Measurements from ENCODE around the gene ZNF385B. TPM values are rescaled to one million over a fixed set of nuclear protein-coding genes. Genes with fewer than 3 reads are reported as not detected.

The ZNF385B gene
- total RNA-seq, 1 donor, result 1.1 TPM

GRCh38 chr2:179596018-179596417 lies 265.4 kb downstream of the ZNF385B start:
- no peaks in the 10 kb centered on the region for H3K36me3 ChIP-seq (ENCODE audit: insufficient read depth, low read length)
- no peaks in the 10 kb centered on the region for H3K27me3 ChIP-seq (ENCODE audit: insufficient read depth, low read length)
- H3K4me1 ChIP-seq (ENCODE audit: insufficient read depth, low read length), result peaks cover 28% of the 10 kb centered on the region
- no peaks in the 10 kb centered on the region for H3K9me3 ChIP-seq (ENCODE audit: low read depth, low read length)
- TF ChIP-seq, protein P1, sequence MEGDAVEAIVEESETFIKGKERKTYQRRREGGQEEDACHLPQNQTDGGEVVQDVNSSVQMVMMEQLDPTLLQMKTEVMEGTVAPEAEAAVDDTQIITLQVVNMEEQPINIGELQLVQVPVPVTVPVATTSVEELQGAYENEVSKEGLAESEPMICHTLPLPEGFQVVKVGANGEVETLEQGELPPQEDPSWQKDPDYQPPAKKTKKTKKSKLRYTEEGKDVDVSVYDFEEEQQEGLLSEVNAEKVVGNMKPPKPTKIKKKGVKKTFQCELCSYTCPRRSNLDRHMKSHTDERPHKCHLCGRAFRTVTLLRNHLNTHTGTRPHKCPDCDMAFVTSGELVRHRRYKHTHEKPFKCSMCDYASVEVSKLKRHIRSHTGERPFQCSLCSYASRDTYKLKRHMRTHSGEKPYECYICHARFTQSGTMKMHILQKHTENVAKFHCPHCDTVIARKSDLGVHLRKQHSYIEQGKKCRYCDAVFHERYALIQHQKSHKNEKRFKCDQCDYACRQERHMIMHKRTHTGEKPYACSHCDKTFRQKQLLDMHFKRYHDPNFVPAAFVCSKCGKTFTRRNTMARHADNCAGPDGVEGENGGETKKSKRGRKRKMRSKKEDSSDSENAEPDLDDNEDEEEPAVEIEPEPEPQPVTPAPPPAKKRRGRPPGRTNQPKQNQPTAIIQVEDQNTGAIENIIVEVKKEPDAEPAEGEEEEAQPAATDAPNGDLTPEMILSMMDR (IDR thresholded peaks at IDR 0.05; ENCODE audit: extremely low read depth, low read depth, low read length), result no peak
- H3K27ac ChIP-seq (ENCODE audit: low read depth, low read length), result peak overlapping the region; percentile 42
- H2AFZ ChIP-seq (ENCODE audit: low read length), result peak overlapping the region; percentile 30
- no peak for DNase-seq (ENCODE audit: insufficient read length, low spot score, missing footprints)
- no peak overlapping the region for H3K4me3 ChIP-seq (ENCODE audit: insufficient read depth, low read length)
- no peak overlapping the region for H3K4me2 ChIP-seq (ENCODE audit: insufficient read depth, low read length)
- no peaks in the 10 kb centered on the region for H4K20me1 ChIP-seq (ENCODE audit: insufficient read depth, low read length)
- H3K79me2 ChIP-seq (ENCODE audit: insufficient read depth, low read length), result no peaks in the 10 kb centered on the region

DNA sequence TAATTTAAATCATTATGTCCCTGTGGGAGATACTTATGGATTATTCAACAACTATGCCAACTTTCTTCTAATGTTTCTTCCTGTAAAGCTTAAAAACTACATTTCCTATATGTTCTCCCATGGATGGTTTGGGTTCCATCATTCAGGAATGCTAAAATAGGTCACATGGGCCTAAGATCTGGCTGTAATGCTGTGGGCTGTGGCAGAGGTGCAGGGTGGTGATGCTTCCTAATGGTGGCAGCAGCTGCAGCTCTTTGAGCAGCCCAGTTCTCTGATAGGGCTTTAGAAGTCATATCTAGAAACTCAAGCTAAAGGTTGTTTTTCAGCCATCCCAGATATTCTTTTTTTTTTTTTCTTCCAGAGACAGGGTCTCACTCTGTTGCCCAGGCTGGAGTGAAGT lies 266.1 kb downstream of the ZNF385B start:
- H4K20me1 ChIP-seq (ENCODE audit: insufficient read depth, low read length), result no peaks in the 10 kb centered on the region
- peaks cover 28% of the 10 kb centered on the region for H3K4me1 ChIP-seq (ENCODE audit: insufficient read depth, low read length)
- no peak overlapping the region for H2AFZ ChIP-seq (ENCODE audit: low read length)
- H3K9me3 ChIP-seq (ENCODE audit: low read depth, low read length), result no peaks in the 10 kb centered on the region
- H3K27ac ChIP-seq (ENCODE audit: low read depth, low read length), result no peak overlapping the region
- TF ChIP-seq, protein P1 (IDR thresholded peaks at IDR 0.05; ENCODE audit: extremely low read depth, low read depth, low read length), result peak; percentile 41
- no peaks in the 10 kb centered on the region for H3K27me3 ChIP-seq (ENCODE audit: insufficient read depth, low read length)
- no peaks in the 10 kb centered on the region for H3K36me3 ChIP-seq (ENCODE audit: insufficient read depth, low read length)
- H3K4me3 ChIP-seq (ENCODE audit: insufficient read depth, low read length), result no peak overlapping the region
- H3K4me2 ChIP-seq (ENCODE audit: insufficient read depth, low read length), result no peak overlapping the region
- DNase-seq (ENCODE audit: insufficient read length, low spot score, missing footprints), result no peak
- no peaks in the 10 kb centered on the region for H3K79me2 ChIP-seq (ENCODE audit: insufficient read depth, low read length)

- Histone ChIP-seq H3K4me2 (ENCODE audit: insufficient read depth, low read length) (no peak overlapping the region), H3K79me2 (ENCODE audit: insufficient read depth, low read length) (no peaks in the 10 kb centered on the region), H3K27me3 (ENCODE audit: insufficient read depth, low read length) (no peaks in the 10 kb centered on the region), H2AFZ (ENCODE audit: low read length) (no peak overlapping the region), H3K4me3 (ENCODE audit: insufficient read depth, low read length) (no peak overlapping the region), H4K20me1 (ENCODE audit: insufficient read depth, low read length) (no peaks in the 10 kb centered on the region), H3K4me1 (ENCODE audit: insufficient read depth, low read length) (peaks cover 28% of the 10 kb centered on the region), H3K27ac (ENCODE audit: low read depth, low read length) (no peak overlapping the region), H3K9me3 (ENCODE audit: low read depth, low read length) (no peaks in the 10 kb centered on the region), H3K36me3 (ENCODE audit: insufficient read depth, low read length) (no peaks in the 10 kb centered on the region)
- TF ChIP-seq, protein P1 (IDR thresholded peaks at IDR 0.05; ENCODE audit: extremely low read depth, low read depth, low read length), result no peak
- no peak for DNase-seq (ENCODE audit: insufficient read length, low spot score, missing footprints)
These were observed 266.9 kb downstream of the ZNF385B start for GRCh38 chr2:179594268-179595112.

GRCh38 chr2:179593323-179593722 lies 268.1 kb downstream of the ZNF385B start:
- TF ChIP-seq, protein P1 (IDR thresholded peaks at IDR 0.05; ENCODE audit: extremely low read depth, low read depth, low read length), result no peak
- H3K27ac ChIP-seq (ENCODE audit: low read depth, low read length), result no peak overlapping the region
- H3K79me2 ChIP-seq (ENCODE audit: insufficient read depth, low read length), result no peaks in the 10 kb centered on the region
- H3K27me3 ChIP-seq (ENCODE audit: insufficient read depth, low read length), result no peaks in the 10 kb centered on the region
- no peak overlapping the region for H3K4me2 ChIP-seq (ENCODE audit: insufficient read depth, low read length)
- no peak overlapping the region for H3K4me3 ChIP-seq (ENCODE audit: insufficient read depth, low read length)
- H2AFZ ChIP-seq (ENCODE audit: low read length), result no peak overlapping the region
- DNase-seq (ENCODE audit: insufficient read length, low spot score, missing footprints), result no peak
- H3K4me1 ChIP-seq (ENCODE audit: insufficient read depth, low read length), result peaks cover 28% of the 10 kb centered on the region
- H4K20me1 ChIP-seq (ENCODE audit: insufficient read depth, low read length), result no peaks in the 10 kb centered on the region
- H3K36me3 ChIP-seq (ENCODE audit: insufficient read depth, low read length), result no peaks in the 10 kb centered on the region
- H3K9me3 ChIP-seq (ENCODE audit: low read depth, low read length), result no peaks in the 10 kb centered on the region

All from osteoblast (primary cell).